ENCODE data around the gene CCDC201.
"Not testable (repeated sequence)": the region's sequence is repeated elsewhere in the genome, so short reads cannot be mapped to it uniquely, and the experiment has no call there.

Gene CCDC201

DNA sequence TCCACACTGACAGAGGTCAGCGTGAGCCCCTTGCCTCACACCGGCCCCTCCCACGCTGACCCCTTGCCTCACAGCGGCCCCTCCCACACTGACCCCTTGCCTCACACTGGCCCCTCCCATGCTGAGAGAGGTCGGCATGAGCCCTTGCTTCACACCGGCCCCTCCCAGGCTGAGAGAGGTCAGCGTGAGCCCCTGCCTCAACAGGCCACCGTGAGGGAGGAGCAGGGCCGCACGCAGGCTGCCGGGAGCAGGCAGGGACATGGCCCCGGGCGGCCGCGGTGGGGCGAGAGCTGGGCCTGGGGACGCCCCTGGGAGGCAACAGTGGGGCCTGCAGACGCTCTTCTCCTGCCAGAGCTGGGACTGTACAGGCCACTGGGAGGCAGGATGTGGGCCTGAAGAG, 59.1 kb downstream of the CCDC201 start:
- not testable (repeated sequence) for DNase-seq

GRCh38 chr7:45812946-45813345, 59.9 kb downstream of the CCDC201 start:
- no peak for DNase-seq

GRCh38 chr7:45811652-45812234, 61.1 kb downstream of the CCDC201 start:
- DNase-seq = not testable (repeated sequence)

- DNase-seq = not testable (repeated sequence)
Observed at GRCh38 chr7:45810451-45811005, 62.4 kb downstream of the CCDC201 start.

Data from CD4-positive, alpha-beta T cell treated with Interferon alpha-2 for 1 hour (primary cell).